GM12892 (cell line): ENCODE data around the gene CLNK.

ENCODE experiments used
- POLR2A ChIP-seq: IDR thresholded peaks from 2 replicates; pipeline ENCODE4 v1.6.1; 2011; ENCODE audit warnings: low read depth, low read length, control low read depth
- POLR2AphosphoS5 ChIP-seq: IDR thresholded peaks from 2 replicates; pipeline ENCODE4 v1.6.1; 2011; ENCODE audit warnings: low read depth, low read length, control low read depth

GRCh38 chr4:10730019-10730418, 45.5 kb upstream of the CLNK start:
- TF ChIP-seq POLR2A (no peak), POLR2AphosphoS5 (no peak)
